Panc1 (cell line): Measurements from ENCODE around the gene LPP.

Source experiments
- POLR2AphosphoS5 ChIP-seq: IDR thresholded peaks from 2 replicates; pipeline ENCODE4 v1.6.1; 2012; ENCODE audit warnings: mild to moderate bottlenecking, low read depth, low read length, moderate library complexity
- SIN3A ChIP-seq: IDR thresholded peaks from 2 replicates; pipeline ENCODE4 v1.6.1; 2012; ENCODE audit warnings: low read depth, mild to moderate bottlenecking, low read length, moderate library complexity, borderline replicate concordance; ENCODE audit not compliant: insufficient read depth
- TCF7L2 ChIP-seq: IDR thresholded peaks from 2 replicates; pipeline ENCODE4 v1.6.1; 2011; ENCODE audit warnings: mild to moderate bottlenecking, low read depth, low read length, inconsistent platforms
- TF ChIP-seq, protein P1 (sequence below): fragments of 450-650 bp; IDR thresholded peaks from 2 replicates; pipeline ENCODE4 v1.5.1; 2017; ENCODE audit warnings: mild to moderate bottlenecking

DNA sequence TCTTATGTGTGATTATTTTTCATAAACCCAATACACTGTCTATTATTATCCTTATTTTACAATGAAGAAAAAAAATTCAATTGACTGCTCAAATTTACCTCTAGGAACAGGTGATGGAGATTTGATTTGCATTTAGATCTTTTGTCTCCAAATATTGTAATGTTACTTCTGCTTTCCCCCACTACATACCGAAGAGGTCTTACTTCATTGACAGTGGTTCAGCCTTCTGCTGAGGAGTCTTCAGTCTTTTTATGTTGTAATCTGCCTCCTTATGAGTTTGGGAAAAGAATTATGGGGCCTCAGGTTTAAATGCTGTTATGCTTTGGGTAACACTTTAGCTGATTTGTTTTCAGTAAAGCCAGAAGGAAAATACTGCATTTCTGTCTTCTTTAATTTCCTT, 199.5 kb downstream of the LPP start:
- TF ChIP-seq, protein P1, sequence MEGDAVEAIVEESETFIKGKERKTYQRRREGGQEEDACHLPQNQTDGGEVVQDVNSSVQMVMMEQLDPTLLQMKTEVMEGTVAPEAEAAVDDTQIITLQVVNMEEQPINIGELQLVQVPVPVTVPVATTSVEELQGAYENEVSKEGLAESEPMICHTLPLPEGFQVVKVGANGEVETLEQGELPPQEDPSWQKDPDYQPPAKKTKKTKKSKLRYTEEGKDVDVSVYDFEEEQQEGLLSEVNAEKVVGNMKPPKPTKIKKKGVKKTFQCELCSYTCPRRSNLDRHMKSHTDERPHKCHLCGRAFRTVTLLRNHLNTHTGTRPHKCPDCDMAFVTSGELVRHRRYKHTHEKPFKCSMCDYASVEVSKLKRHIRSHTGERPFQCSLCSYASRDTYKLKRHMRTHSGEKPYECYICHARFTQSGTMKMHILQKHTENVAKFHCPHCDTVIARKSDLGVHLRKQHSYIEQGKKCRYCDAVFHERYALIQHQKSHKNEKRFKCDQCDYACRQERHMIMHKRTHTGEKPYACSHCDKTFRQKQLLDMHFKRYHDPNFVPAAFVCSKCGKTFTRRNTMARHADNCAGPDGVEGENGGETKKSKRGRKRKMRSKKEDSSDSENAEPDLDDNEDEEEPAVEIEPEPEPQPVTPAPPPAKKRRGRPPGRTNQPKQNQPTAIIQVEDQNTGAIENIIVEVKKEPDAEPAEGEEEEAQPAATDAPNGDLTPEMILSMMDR: no peak
- TF ChIP-seq POLR2AphosphoS5 (no peak), SIN3A (no peak), TCF7L2 (no peak)
